ENCODE data around the gene NUP107.
A peak's percentile ranks its signal among the peaks of the same experiment; 100 is the strongest.

NUP107 gene

DNA sequence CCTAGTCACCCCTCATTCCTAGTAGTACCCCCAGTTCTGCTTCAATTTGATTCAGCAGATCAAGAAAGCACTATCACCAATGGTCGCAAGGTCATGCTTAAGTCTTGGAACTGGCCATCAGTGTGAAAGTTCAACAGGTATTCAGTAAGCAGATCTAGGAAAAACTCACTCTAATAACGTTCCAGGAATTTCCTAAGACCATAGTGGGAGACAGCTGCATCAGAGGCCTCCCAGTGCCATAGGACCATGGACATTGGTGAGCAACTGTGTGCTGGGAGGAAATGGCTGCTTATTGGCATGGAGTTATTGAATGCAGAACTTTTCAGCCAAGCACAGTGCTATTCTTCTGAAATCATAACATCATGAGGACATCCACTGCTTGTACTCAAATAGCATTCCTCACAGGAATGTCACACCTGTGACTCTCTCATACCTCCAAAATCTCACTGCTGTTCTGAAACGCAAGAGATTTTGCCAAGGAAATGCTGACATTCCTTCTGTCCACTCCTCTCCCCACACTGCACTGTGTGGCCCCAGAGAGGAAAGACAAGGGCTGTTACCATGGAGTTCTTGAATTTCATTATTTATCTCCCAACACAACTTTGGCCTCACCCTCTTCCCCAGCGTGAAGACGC lies 90.3 kb downstream of the NUP107 start:
- DNase-seq = no peak

DNA sequence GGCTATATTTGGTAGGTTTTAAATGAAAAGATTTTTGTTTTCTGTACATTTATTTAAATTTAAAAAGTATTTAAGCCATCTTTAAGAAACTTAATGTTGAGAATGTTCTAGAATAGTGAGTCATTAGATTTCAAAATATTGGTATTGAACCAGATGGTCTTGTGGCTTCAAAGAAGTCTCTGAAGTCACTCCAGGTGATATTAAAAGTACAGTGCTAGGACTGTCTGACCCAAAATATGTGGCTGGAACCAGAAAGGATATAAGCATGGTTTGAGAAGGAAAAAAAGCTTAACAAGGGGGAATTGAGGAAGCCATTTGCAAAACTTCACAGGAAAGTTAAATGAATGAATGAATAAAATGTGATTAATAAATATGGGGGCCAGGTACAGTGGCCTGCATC lies 92.5 kb downstream of the NUP107 start:
- no peak for DNase-seq

DNA sequence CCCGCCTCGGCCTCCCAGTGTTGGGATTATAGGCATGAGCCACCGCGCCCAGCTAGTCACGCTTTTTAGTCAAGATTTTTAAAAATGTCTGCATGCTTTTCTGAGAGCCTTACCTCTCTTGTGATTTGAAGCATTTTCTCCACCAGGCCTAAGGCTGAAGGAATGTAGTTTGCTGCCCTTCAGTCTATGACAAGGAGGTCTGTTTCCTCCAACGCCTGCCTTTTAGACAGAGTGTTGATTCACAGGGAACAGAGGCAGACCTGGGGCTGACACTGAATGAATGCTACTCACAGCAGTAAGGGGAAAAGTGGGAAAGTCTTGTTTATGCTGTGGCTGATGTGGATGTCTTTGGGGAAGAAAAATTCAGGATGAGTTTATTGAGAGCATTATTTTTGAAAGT lies 94.0 kb downstream of the NUP107 start:
- no peak for DNase-seq

DNA sequence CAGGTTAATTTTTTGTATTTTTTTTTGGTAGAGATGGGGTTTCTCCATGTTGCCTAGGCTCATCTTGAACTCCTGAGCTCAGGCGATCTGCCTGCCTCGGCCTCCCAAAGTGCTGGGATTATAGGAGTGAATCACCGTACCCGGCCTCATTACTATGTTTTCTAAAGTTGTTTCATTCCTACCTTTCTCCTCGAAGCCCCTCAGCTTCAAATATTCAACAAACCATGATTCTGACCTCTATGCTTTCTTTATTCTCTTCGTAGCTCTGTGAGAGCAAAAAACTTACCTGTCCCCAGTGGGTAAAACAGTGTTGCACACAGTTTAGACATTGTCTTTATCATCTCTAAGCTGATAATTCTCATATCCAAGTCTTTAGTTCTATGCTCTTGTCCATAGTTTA lies 95.0 kb downstream of the NUP107 start:
- no peak for DNase-seq

DNA sequence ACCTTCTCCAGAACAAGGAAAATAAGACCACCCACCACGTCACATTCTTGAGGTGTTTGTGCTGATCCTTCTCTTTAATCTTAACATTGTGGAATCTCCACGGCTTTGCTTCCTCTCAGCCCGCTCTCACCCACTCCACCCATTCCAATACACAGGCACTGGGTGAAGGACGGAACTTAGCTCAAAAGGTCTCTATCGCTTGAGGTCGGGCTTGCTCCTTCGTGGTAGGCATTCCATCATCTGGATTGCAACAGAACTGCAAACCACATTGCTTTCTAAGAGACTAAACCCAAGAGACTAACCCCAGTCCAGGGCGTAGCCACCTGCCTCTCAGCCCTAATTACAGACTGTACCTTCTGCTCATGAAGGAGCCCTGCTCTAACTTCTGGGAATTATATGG lies 97.2 kb downstream of the NUP107 start:
- no peak for DNase-seq

DNA sequence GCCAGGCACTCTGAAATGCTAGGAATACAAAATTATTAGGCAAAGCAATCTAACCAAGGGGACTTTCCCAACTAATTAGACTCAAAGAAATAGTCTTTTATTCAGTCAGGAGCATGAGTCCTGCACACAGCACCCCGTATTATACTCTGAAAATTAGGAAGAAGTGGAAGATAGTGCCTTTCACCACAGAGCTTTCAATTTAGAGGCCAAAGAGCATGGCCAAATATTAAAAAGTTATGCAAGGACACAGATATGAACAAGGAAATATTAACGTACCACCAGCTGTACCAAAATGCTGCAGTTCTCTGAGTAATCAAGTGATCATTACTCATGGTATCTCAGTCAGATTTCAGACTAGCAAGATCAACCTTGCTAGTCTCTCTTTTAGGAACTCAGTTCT lies 98.6 kb downstream of the NUP107 start:
- DNase-seq = no peak

DNA sequence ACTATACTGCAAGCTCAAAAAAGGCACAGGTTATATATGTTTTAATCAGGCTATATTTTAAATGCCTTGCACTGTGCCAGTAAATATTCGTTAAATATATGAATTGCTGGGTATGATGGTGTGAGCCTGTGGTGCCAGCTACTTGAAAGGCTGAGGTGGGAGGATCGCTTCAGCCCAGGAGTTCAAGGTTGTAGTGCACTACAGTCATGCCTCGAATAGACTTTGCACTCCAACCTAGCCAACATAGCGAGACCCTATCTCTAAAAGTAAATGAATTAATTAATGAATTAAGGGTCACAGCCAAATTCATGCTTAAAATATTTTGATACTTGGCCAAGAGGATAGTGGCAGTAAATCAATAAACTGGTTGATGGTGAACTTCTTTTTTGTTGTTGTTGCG lies 99.0 kb downstream of the NUP107 start:
- DNase-seq = no peak

DNA sequence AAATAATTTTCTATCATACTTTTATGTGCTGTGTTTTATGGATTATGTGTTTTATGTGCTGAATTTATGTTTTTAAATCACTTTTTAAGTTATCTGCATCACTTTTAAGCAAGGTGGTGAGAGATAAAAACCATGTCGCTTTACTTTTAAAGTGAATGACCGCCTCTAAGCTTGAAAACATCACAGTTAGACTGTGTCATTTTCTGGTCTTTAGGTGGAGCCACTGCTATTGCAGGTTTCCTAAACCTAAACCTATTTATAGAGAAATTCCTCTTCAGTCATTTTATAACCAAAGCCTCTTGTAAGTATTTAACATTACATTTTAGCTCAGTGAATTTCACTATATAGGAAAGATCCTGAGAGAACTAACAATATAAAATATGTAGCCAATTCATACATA lies 100.2 kb downstream of the NUP107 start:
- DNase-seq = no peak

DNA sequence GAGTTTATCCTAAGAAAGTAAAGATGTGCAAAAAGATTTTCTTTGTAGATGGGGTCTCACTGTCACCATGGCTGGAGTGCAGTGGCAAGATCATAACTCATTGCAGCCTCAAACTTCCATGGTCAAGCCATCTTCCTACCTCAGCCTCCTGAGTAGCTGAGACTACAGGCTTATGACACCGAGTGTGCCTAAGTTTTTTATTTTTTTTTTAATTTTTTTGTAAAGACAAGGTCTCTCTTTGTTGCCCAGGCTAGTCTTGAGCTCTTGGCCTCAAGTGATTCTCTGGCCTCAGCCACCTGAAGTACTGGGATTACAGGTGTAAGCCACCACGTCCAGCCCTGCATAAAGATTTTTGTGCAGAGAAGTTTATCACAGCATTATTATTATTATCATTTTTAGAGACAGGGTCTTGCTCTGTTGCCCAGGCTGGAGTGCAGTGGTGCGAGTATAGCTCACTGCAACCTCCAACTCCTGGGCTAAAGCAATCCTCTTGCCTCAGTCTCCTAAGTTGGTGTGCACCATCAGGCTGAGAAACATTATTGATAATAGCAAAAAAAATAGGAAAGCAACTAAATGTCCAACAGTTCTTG lies 101.9 kb downstream of the NUP107 start:
- no peak for DNase-seq

DNA sequence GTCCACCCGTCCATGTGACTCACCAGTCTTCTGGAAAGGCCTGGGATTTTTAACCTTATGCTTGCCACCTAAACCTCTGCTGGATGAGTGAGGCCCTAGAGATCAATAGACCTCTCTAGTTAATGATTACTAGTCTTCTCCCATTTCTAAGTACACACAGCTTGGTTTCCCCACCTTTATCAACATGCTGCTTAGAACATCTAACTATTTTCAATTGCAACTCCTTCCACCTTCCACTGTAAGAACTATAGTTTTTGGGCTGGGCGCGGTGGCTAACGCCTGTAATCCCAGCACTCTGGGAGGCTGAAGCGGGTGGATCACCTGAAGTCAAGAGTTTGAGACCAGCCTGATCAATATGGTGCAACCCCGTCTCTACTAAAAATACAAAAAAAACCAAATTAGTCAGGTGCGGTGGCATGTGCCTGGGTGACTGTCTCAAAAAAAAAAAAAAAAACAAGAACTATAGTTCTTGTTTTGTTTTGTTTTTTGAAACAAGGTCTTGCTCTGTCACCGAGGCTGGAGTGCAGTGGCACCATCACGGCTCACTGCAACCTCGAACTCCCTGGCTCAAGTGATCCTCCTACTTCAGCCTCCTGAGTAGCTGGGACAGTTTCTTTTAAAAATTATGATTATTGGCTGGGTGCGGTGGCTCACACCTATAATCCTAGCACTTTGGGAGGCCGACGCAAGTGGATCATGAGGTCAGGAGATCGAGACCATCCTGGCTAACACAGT lies 102.5 kb downstream of the NUP107 start:
- DNase-seq = no peak

DNA sequence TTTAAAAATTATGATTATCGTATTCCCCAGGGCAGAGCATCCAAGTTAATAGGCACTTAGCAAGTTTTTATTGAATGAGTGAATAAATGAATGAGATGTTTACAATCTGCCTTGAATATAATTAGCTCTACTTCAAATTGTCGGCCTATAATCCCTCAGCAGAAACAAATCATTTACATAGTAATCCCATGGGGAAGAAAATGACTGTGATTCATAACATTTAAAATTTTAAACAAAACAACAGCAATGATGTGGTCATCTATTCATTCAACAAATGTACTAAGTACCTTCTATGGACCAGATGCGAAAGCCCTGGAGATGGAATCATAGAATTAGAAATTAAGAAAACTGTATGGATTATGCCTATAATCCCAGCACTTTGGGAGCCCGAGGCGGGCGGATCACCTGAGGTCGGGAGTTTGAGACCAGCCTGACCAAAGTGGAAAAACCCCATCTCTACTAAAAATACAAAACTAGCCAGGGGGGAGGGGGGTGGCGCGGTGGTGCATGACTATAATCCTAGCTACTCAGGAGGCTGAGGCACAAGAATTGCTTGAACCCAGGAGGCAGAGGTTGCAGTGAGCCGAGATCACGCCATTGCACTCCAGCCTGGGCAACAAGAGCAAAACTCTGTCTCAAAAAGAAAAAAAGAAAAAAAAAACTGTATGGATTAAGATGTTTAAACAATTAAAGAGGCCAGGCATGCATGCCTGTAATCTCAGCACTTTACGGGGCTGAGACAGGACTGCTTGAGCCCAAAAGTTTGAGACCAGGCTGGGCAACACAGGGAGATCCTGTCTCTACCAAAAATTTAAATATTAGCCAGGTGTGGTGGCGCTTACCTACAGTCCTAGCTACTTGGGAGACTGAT lies 103.5 kb downstream of the NUP107 start:
- DNase-seq = no peak

DNA sequence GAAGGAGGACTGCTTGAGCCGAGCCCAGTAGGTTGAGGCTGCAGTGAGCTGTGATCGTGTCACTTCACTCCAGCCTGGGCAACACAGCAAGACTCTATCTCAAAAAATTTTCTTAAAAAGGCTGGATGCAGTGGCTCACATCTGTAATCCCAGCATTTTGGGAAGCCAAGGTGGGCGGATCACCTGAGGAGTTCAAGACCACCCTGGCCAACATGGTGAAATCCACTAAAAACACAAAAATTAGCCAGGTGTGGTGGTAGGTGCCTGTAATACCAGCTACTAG lies 104.1 kb downstream of the NUP107 start:
- DNase-seq = no peak

DNA sequence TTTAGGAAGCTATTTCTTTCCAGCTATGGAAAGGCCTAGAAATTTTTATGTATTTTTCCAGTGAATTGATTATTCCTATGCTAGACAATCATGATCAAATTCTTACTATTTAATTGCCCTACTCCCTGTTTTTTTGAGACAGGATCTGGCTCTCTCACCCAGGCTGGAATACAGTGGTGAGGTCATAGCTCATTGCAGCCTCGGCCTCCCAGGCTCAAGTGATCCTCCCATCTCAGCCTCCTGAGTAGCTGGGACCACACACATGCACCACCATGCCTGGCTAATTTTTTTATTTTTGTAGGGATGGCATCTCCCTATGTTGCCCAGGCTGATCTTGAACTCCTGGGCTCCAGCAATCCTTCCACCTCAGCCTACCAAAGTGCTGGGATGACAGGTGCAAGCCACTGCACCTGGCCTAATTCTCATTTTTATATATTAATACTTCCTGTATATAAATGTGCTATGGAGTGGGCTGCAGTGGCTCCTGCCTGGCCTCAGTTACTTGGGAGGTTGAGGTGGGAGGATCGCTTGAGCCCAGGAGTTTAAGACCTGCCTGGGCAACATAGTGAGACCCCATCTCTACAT lies 105.2 kb downstream of the NUP107 start:
- no peak for DNase-seq

DNA sequence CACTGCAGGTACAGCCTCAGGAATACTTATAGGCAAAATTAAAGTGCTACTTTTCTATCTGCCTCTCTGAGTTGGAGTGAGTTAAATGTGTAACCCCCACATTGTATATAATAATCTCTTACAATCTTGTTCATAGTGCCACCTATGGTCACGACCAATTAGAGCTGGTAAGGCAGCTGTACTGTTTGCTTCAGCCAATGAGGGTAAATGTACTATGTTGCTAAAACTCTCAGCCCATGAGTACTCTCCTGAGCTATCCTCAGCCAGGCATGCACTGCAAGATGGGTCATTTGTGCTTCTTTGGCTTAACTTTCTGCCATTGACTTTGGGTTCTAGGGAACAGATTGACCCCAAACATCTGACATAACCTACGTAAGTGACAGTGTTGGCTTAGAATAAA lies 106.2 kb downstream of the NUP107 start:
- DNase-seq = peak; percentile 25

DNA sequence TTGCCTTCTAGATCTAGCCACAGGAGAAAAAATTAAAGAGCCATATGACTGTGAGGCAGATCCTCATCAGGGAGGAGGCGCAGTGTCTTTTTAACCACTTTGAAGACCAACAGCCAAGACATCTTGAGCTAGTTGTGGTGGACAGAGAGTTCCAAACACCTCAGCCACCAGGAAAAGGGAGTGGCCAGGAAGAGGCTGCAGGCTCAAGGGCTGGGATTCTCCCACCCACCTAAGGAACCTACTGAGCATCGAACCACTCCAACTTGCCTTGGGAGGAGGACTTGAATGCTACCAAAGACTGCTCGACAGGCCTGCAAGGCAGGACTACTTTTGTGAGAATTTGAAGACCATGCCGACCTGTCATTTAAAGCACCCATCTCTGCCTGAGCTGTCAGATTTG lies 106.7 kb downstream of the NUP107 start:
- no peak for DNase-seq

DNA sequence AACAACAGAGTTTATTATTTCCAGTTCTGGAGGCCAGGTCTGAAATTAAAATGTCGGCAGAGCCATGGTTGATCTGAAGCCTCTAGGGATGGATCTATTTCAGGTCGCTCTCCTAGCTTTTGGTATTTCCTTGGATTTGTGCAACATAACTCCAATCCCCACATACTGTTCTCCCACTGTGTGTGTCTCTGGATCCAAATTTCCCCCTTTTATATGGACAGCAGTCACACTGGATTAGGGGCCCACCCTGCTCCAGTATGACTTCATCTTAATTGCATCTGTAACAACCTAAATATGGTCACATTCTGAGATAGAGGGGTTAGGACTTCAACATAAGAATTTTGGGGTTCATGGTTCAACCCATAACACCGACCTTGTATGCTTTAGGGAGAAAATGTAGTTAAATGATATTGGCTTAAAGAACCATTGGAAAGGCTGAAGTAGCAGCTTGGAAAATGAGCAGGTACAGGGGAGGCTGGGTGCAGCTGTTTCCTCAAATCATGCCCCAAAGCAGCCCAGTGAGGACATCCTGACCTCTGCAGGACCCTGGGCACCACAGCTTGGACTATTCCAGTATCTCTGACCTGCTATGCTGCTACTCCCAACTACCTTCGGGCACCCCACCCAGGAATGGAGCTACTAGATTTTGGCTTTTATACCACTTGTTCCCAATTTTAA lies 107.3 kb downstream of the NUP107 start:
- DNase-seq = no peak

DNA sequence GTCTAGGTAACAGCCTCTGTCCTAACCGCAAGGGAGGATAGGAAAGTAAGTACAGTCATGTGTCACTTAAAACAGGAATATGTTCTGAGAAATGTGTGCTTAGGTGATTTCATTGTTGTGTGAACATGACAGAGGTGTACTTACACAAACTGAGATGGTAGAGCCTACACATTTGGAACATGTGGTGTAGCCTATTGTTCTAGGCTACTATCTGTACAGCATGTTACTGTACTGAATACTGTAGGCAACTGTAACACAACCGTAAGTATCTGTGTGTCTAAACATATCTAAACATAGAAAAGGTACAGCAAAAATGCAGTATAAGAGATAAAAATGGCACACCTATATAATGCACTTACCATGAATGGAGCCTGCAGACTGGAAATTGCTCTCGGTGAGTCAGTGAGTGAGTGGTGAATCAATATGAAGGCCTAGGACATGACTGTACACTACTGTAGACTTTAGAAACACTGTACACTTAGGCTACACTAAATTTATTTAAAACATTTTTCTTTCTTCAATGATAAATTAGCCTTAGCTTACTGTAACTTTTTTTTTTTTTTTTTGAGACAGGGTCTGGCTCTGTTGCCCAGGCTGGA lies 108.0 kb downstream of the NUP107 start:
- DNase-seq = peak; percentile 39

Measured in fibroblast of skin of scalp (primary cell).